ENCODE results near the gene PIEZO1. TPM values are rescaled to one million over a fixed set of nuclear protein-coding genes. Genes with fewer than 3 reads are reported as not detected.

Gene PIEZO1
- total RNA-seq, 1 experiment from 2014 or later: 71.1 TPM

- Histone ChIP-seq H3K23me2 (ENCODE audit: insufficient read length, low read depth, low read length, poor library complexity, severe bottlenecking) (no peaks in the 10 kb centered on the region), H2BK15ac (ENCODE audit: low read depth, low read length) (no peak overlapping the region), H3K4me2 (ENCODE audit: insufficient read depth, insufficient read length, low read length) (no peak overlapping the region), H2BK20ac (ENCODE audit: low read depth, low read length, poor library complexity, severe bottlenecking) (no peak overlapping the region), H2BK5ac (ENCODE audit: insufficient read length, low read length) (no peak overlapping the region), H4K20me1 (ENCODE audit: control insufficient read depth, insufficient read depth, insufficient read length) (no peaks in the 10 kb centered on the region), H3K4ac (ENCODE audit: low read depth, low read length) (no peak overlapping the region), H2AK5ac (ENCODE audit: insufficient read length, low read length) (no peak overlapping the region), H2BK12ac (ENCODE audit: insufficient read length, low read depth, low read length) (no peak overlapping the region), H3K79me1 (ENCODE audit: insufficient read depth, low read depth, low read length, poor library complexity, severe bottlenecking) (no peaks in the 10 kb centered on the region), H3K9me3 (ENCODE audit: control insufficient read depth, low read depth, low read length) (no peaks in the 10 kb centered on the region), H3K9ac (ENCODE audit: extremely low read depth, insufficient read length, low read length) (no peak overlapping the region), H3T11ph (ENCODE audit: low read length) (no peak overlapping the region), H3K27me3 (ENCODE audit: insufficient read depth, low read length) (no peaks in the 10 kb centered on the region), H2BK120ac (ENCODE audit: low read depth, low read length, poor library complexity, severe bottlenecking) (no peak overlapping the region), H3K23ac (ENCODE audit: insufficient read length, low read depth, low read length) (no peak overlapping the region), H3K56ac (ENCODE audit: insufficient read length, low read depth, low read length) (no peak overlapping the region), H4K91ac (ENCODE audit: insufficient read length, low read depth, low read length) (no peak overlapping the region), H2AFZ (ENCODE audit: low read length) (no peak overlapping the region), H3K79me2 (ENCODE audit: insufficient read depth, low read length) (no peaks in the 10 kb centered on the region), H3K14ac (ENCODE audit: insufficient read depth, low read length) (no peak overlapping the region), H3K18ac (ENCODE audit: insufficient read length, low read depth, low read length) (no peak overlapping the region), H4K5ac (ENCODE audit: insufficient read length, low read depth, low read length) (no peak overlapping the region), H4K8ac (replicated peaks; ENCODE audit: insufficient read length, low read depth, low read length) (no peak overlapping the region), H3K4me1 (ENCODE audit: insufficient read depth, low read length) (no peaks in the 10 kb centered on the region), H3K27ac (ENCODE audit: insufficient read length, low read depth, low read length) (no peak overlapping the region)
- H3K9me3 Mint-ChIP-seq: no peaks in the 10 kb centered on the region
- no peaks in the 10 kb centered on the region for H3K4me1 Mint-ChIP-seq
- no peak overlapping the region for H3K4me3 Mint-ChIP-seq
- H3K27ac Mint-ChIP-seq: no peak overlapping the region
- no peak for DNase-seq
- WGBS (ENCODE audit: extremely low coverage, insufficient read length, low lambda C conversion rate): no CpG with 5 or more reads among the region's 30 CpGs
- H3K36me3 Mint-ChIP-seq (ENCODE audit: insufficient read depth in 1 of 3, low read depth in 3 of 3): peaks cover 3 to 14% (median 8%) of the 10 kb centered on the region in 3 experiments; a peak in 6 of 7 replicates
- no peak for TF ChIP-seq CTCF (conservative IDR thresholded peaks at IDR 0.05)
- H3K27me3 Mint-ChIP-seq (ENCODE audit: low read depth): no peaks in the 10 kb centered on the region; the same call in 1 of the 2 replicates
Measured at GRCh38 chr16:88732172-88732960, 52.7 kb downstream of the PIEZO1 start.
